Spleen (tissue), 11 donors: ENCODE results near the gene FUT8. TPM values are rescaled to one million over a fixed set of nuclear protein-coding genes. Genes with fewer than 3 reads are reported as not detected.

Experiments used
- DNase-seq: peaks from one replicate; pipeline ENCODE4 v3.0.0-alpha.2; 2020
- H3K27ac ChIP-seq, 8 donors: fragments of 200-600 bp; sonication (generic) in 7 of 8; 1 replicate in 4 of 8; 2 replicates in 4 of 8; pipeline versions ENCODE4 v1.5.0 to v1.8.0; 2016 to 2021; ENCODE audit warnings: inconsistent platforms in 4 of 8, mild to moderate bottlenecking in 4 of 8, moderate library complexity in 1 of 8
- H3K27me3 ChIP-seq, 7 donors: fragments of 200-600 bp; sonication (generic) in 6 of 7; replicated peaks in 1 of 7; 1 replicate in 4 of 7; 2 replicates in 3 of 7; pipeline versions ENCODE4 v1.5.0 to v1.8.0; 2016 to 2021; ENCODE audit warnings: inconsistent platforms in 3 of 7, mild to moderate bottlenecking in 1 of 7
- H3K36me3 ChIP-seq, 6 donors: fragments of 200-600 bp; sonication (generic) in 5 of 6; 1 replicate in 4 of 6; 2 replicates in 2 of 6; pipeline versions ENCODE4 v1.5.0 to v1.8.0; 2016 to 2021; ENCODE audit warnings: inconsistent platforms in 2 of 6
- H3K4me1 ChIP-seq, 6 donors: fragments of 200-600 bp; sonication (generic) in 5 of 6; 1 replicate in 3 of 6; 2 replicates in 3 of 6; pipeline versions ENCODE4 v1.5.0 to v1.8.0; 2016 to 2021; ENCODE audit warnings: inconsistent platforms in 3 of 6
- H3K4me3 ChIP-seq, 8 donors: fragments of 200-600 bp; sonication (generic) in 7 of 8; 1 replicate in 4 of 8; 2 replicates in 4 of 8; pipeline versions ENCODE4 v1.5.0 to v1.8.0; 2016 to 2021; ENCODE audit warnings: inconsistent platforms in 4 of 8, mild to moderate bottlenecking in 4 of 8, moderate library complexity in 2 of 8
- H3K9me3 ChIP-seq, 8 donors: fragments of 200-600 bp; sonication (generic) in 7 of 8; 1 replicate in 4 of 8; 2 replicates in 4 of 8; pipeline versions ENCODE4 v1.5.0 to v1.8.0; 2016 to 2021; ENCODE audit warnings: inconsistent platforms in 4 of 8
- CTCF ChIP-seq, 11 experiments: fragments of 200-600 bp in 7 of 11; fragments of 450-650 bp in 4 of 11; sonication (generic) in 4 of 11; IDR thresholded peaks in 8 of 11; conservative IDR thresholded peaks in 3 of 11; 1 replicate in 7 of 11; 2 replicates in 4 of 11; pipeline versions ENCODE4 v1.4.0 to v1.8.0; 2016 to 2021; ENCODE audit warnings: antibody characterized with exemption in 11 of 11, inconsistent platforms in 4 of 11, mild to moderate bottlenecking in 1 of 11
- POLR2A ChIP-seq, 3 donors: fragments of 450-650 bp; IDR thresholded peaks; one replicate each; pipeline ENCODE4 v1.5.1; 2017; ENCODE audit warnings: antibody characterized with exemption in 3 of 3, mild to moderate bottlenecking in 1 of 3
- POLR2AphosphoS5 ChIP-seq, 3 donors: sonication (generic); formaldehyde crosslinking; IDR thresholded peaks; one replicate each; pipeline ENCODE4 v1.5.1; 2017; ENCODE audit warnings: antibody characterized with exemption in 3 of 3
- WGBS, 5 donors: extraction: QIAGEN DNeasy Blood & Tissue Kit in 3 of 5; methylation state at CpG; one replicate each; pipeline versions ENCODE4 v1.1.5 to v1.1.7; 2013 to 2018; 5-methylcytosine and 5-hydroxymethylcytosine counted together
- intact Hi-C: fragments of 100-400 bp; cut with DNase I; formaldehyde crosslinking; loops from one replicate; pipeline ENCODE4 v1.15.0; 2023; ENCODE audit warnings: low total_unique reads
- polyA plus RNA-seq, 3 donors: library from polyadenylated mRNA; stranded (reverse); fragments of 200-250 nt; gene quantifications; one replicate each; pipeline ENCODE4 v1.2.1, GENCODE V29; 2013
- total RNA-seq, 7 donors: library from RNA; depleted of rRNA in 3 of 7; stranded (reverse); fragments of >200 nt in 3 of 7; fragmentation: NEBNext Ultra II Directional in 4 of 7; extraction: Animal tissue kit (Norgen Biotek cat#: 25700) in 4 of 7; gene quantifications; one replicate each; pipeline versions ENCODE4 v1.1.0 to v1.2.1, GENCODE V29; 2016 to 2021
- donor health status: healthy with polysubstance abuse.
- donor health status: DM: no; HTN: no; CAD: no; lungs with moderate emphysema.
- donor health status: DM: no; HTN: no; CAD: no.
- donor health status: Bipolar disorder and iron deficiency.
- donor health status: healthy.
- donor health status: DM: no; HTN: no; CAD: no.
- donor health status: DM: yes; HTN: yes; CAD: no.

Gene FUT8
- total and polyA plus RNA-seq, 10 donors, result 9.4 to 75.1 (median 53.0) TPM

- Histone ChIP-seq H3K36me3 (peaks cover 0 to 75% (median 18%) of the 10 kb centered on the region in 6 donors), H3K27ac (no peak overlapping the region), H3K4me3 (no peak overlapping the region), H3K27me3 (no peaks in the 10 kb centered on the region), H3K4me1 (no peaks in the 10 kb centered on the region), H3K9me3 (peaks cover 0 to 10% (median 2%) of the 10 kb centered on the region in 8 donors)
- intact Hi-C loops, result no loop called here
- 93 to 98% (median 94%) methylated on average over 5 of the region's 5 CpGs for WGBS, 5 donors
- DNase-seq, result no peak
- no peak for TF ChIP-seq POLR2A (IDR thresholded peaks at IDR 0.05)
Measured at GRCh38 chr14:65729566-65729965, 317.0 kb downstream of the FUT8 start.

GRCh38 chr14:65731933-65732506, 319.5 kb downstream of the FUT8 start:
- no peaks in the 10 kb centered on the region for H3K4me1 ChIP-seq
- H3K4me3 ChIP-seq, result no peak overlapping the region
- H3K27me3 ChIP-seq, result no peaks in the 10 kb centered on the region
- H3K9me3 ChIP-seq, result peaks cover 0 to 4% (median 1%) of the 10 kb centered on the region in 8 donors
- TF ChIP-seq POLR2AphosphoS5 (IDR thresholded peaks at IDR 0.05), result no peak
- no peak for TF ChIP-seq POLR2A (IDR thresholded peaks at IDR 0.05)
- no peak for TF ChIP-seq CTCF (IDR thresholded peaks at IDR 0.05 in 8 of 11, conservative IDR thresholded peaks at IDR 0.05 in 3 of 11)
- H3K27ac ChIP-seq, result no peak overlapping the region
- intact Hi-C loops, result no loop called here
- 91 to 95% (median 91%) methylated on average over 2 of the region's 2 CpGs for WGBS, 5 donors
- peaks cover 0 to 70% (median 14%) of the 10 kb centered on the region in 6 donors for H3K36me3 ChIP-seq
- DNase-seq, result no peak

- Histone ChIP-seq H3K4me1 (no peaks in the 10 kb centered on the region), H3K4me3 (no peak overlapping the region), H3K36me3 (peaks cover 0 to 73% (median 15%) of the 10 kb centered on the region in 6 donors), H3K27ac (no peak overlapping the region), H3K27me3 (no peaks in the 10 kb centered on the region), H3K9me3 (no peaks in the 10 kb centered on the region)
- 82 to 95% (median 93%) methylated on average over 4 of the region's 4 CpGs for WGBS, 5 donors
- TF ChIP-seq POLR2A (IDR thresholded peaks at IDR 0.05), result no peak
- TF ChIP-seq POLR2AphosphoS5 (IDR thresholded peaks at IDR 0.05), result no peak
- no peak for TF ChIP-seq CTCF (IDR thresholded peaks at IDR 0.05 in 8 of 11, conservative IDR thresholded peaks at IDR 0.05 in 3 of 11)
- intact Hi-C loops, result no loop called here
- no peak for DNase-seq
Measured at GRCh38 chr14:65738339-65738738, 325.8 kb downstream of the FUT8 start.

- TF ChIP-seq CTCF (IDR thresholded peaks at IDR 0.05 in 8 of 11, conservative IDR thresholded peaks at IDR 0.05 in 3 of 11), result no peak
- TF ChIP-seq POLR2A (IDR thresholded peaks at IDR 0.05), result no peak
- TF ChIP-seq POLR2AphosphoS5 (IDR thresholded peaks at IDR 0.05), result no peak
- intact Hi-C loops, result no loop called here
- H3K36me3 ChIP-seq, result peaks cover 0 to 32% (median 10%) of the 10 kb centered on the region in 6 donors
- no peaks in the 10 kb centered on the region for H3K4me1 ChIP-seq
- H3K27ac ChIP-seq, result no peak overlapping the region
- DNase-seq, result no peak
- WGBS, 5 donors, result 89 to 98% (median 95%) methylated on average over 8 of the region's 8 CpGs
- H3K4me3 ChIP-seq, result no peak overlapping the region
- H3K27me3 ChIP-seq, result no peaks in the 10 kb centered on the region
- H3K9me3 ChIP-seq, result no peaks in the 10 kb centered on the region
Measured at GRCh38 chr14:65745396-65746190, 333.1 kb downstream of the FUT8 start.
